Measurements from ENCODE around the gene HIP1. TPM values are rescaled to one million over a fixed set of nuclear protein-coding genes. Genes with fewer than 3 reads are reported as not detected.
A peak's percentile ranks its signal among the peaks of the same experiment; 100 is the strongest.

Gene HIP1
- polyA plus RNA-seq, 3 donors = 4.3 to 14.8 (median 5.3) TPM

DNA sequence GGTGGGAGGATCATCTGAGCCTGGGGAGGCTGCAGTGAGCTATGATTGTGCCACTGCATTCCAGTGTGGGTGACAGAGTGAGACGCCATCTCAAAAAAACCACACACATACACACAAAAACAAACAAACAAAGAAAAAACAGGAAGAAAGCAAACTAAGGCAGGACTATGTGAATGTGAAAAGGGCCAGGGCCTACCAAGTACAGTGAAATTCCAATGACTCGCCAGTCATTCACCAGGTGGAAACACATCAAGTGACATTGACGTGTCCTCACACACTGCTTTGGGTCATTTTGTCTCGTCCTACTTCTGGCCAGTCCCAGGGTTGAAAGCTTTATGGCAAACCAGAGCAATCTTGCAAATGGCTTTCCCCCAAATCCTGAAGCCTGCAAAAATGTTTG lies 79.9 kb downstream of the HIP1 start:
- Histone ChIP-seq H4K20me1 (ENCODE audit: insufficient read depth, low read length) (no peaks in the 10 kb centered on the region), H3K9me3 (replicated peaks in 1 of 2; ENCODE audit: control insufficient read depth in 1 of 2, insufficient read depth in 1 of 2, low read length in 2 of 2) (no peaks in the 10 kb centered on the region), H3K4me3 (replicated peaks in 1 of 3; ENCODE audit: low read depth in 2 of 3, low read length in 3 of 3) (no peak overlapping the region), H3K27ac (ENCODE audit: low read depth in 1 of 2, low read length in 2 of 2) (no peak overlapping the region), H3K9ac (ENCODE audit: insufficient read depth, low read length, poor library complexity, severe bottlenecking) (no peak overlapping the region), H2AFZ (ENCODE audit: insufficient read depth, low read depth, low read length, poor library complexity, severe bottlenecking) (no peak overlapping the region), H3K4me1 (ENCODE audit: control insufficient read depth in 1 of 2, insufficient read depth in 2 of 2, low read length in 2 of 2) (no peaks in the 10 kb centered on the region), H3K4me2 (replicated peaks; ENCODE audit: extremely low read depth, low read length, poor library complexity, severe bottlenecking) (no peak overlapping the region), H3K79me2 (ENCODE audit: insufficient read depth, low read length) (no peaks in the 10 kb centered on the region), H3K36me3 (replicated peaks in 1 of 2; ENCODE audit: control insufficient read depth in 1 of 2, insufficient read depth in 2 of 2, low read length in 2 of 2) (no peaks in the 10 kb centered on the region), H3K27me3 (ENCODE audit: control insufficient read depth in 2 of 2, insufficient read depth in 2 of 2, low read length in 2 of 2) (no peaks in the 10 kb centered on the region)
- no peak for DNase-seq
- intact Hi-C loops (cut with micrococcal nuclease) = no loop called here
- TF ChIP-seq, protein P1, sequence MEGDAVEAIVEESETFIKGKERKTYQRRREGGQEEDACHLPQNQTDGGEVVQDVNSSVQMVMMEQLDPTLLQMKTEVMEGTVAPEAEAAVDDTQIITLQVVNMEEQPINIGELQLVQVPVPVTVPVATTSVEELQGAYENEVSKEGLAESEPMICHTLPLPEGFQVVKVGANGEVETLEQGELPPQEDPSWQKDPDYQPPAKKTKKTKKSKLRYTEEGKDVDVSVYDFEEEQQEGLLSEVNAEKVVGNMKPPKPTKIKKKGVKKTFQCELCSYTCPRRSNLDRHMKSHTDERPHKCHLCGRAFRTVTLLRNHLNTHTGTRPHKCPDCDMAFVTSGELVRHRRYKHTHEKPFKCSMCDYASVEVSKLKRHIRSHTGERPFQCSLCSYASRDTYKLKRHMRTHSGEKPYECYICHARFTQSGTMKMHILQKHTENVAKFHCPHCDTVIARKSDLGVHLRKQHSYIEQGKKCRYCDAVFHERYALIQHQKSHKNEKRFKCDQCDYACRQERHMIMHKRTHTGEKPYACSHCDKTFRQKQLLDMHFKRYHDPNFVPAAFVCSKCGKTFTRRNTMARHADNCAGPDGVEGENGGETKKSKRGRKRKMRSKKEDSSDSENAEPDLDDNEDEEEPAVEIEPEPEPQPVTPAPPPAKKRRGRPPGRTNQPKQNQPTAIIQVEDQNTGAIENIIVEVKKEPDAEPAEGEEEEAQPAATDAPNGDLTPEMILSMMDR (IDR thresholded peaks at IDR 0.05) = no peak
- peaks cover 3 to 4% of the 10 kb centered on the region in 2 donors for H3K36me3 Mint-ChIP-seq
- H3K4me3 Mint-ChIP-seq = no peak overlapping the region
- no peaks in the 10 kb centered on the region for H3K4me1 Mint-ChIP-seq
- peak overlapping the region in 1 of 7 donors; percentile 51 for H3K27ac Mint-ChIP-seq
- no peaks in the 10 kb centered on the region for H3K9me3 Mint-ChIP-seq
- peaks cover 0 to 1% (median 0%) of the 10 kb centered on the region in 3 donors for H3K27me3 Mint-ChIP-seq (ENCODE audit: low read depth in 3 of 3)
- WGBS (ENCODE audit: insufficient coverage) = 97% methylated on average over 3 of the region's 4 CpGs

DNA sequence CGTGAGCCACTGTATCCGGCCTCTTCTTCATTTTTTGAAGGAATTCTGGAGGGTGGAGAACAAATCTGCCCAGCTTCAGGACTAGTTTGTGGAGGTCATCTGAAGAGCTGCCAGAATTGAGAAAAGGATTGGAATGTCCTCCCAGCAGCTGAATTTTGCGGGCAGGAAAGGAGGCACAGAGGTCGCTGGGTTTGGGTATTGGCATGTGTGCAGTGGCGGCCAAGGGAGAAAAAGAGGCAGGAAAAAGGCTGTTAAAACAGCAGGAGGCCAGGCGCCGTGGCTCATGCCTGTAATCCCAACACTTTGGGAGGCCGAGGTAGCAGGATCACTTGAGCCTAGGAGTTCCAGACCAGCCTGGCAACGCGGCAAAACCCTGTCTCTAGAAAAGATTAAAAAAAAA lies 80.4 kb downstream of the HIP1 start:
- no peaks in the 10 kb centered on the region for H3K4me1 ChIP-seq (ENCODE audit: control insufficient read depth in 1 of 2, insufficient read depth in 2 of 2, low read length in 2 of 2)
- no peak overlapping the region for H3K9ac ChIP-seq (ENCODE audit: insufficient read depth, low read length, poor library complexity, severe bottlenecking)
- H3K4me3 ChIP-seq (replicated peaks in 1 of 3; ENCODE audit: low read depth in 2 of 3, low read length in 3 of 3) = no peak overlapping the region
- no peaks in the 10 kb centered on the region for H3K79me2 ChIP-seq (ENCODE audit: insufficient read depth, low read length)
- H3K36me3 Mint-ChIP-seq = peaks cover 3 to 4% of the 10 kb centered on the region in 2 donors
- no peaks in the 10 kb centered on the region for H3K36me3 ChIP-seq (replicated peaks in 1 of 2; ENCODE audit: control insufficient read depth in 1 of 2, insufficient read depth in 2 of 2, low read length in 2 of 2)
- no peak overlapping the region for H3K4me2 ChIP-seq (replicated peaks; ENCODE audit: extremely low read depth, low read length, poor library complexity, severe bottlenecking)
- TF ChIP-seq, protein P1 (IDR thresholded peaks at IDR 0.05) = no peak
- H3K27me3 ChIP-seq (ENCODE audit: control insufficient read depth in 2 of 2, insufficient read depth in 2 of 2, low read length in 2 of 2) = no peaks in the 10 kb centered on the region
- no peak for DNase-seq
- H3K4me3 Mint-ChIP-seq = no peak overlapping the region
- H4K20me1 ChIP-seq (ENCODE audit: insufficient read depth, low read length) = no peaks in the 10 kb centered on the region
- WGBS (ENCODE audit: insufficient coverage) = 85% methylated on average over 4 of the region's 10 CpGs
- H3K9me3 Mint-ChIP-seq = no peaks in the 10 kb centered on the region
- H2AFZ ChIP-seq (ENCODE audit: insufficient read depth, low read depth, low read length, poor library complexity, severe bottlenecking) = no peak overlapping the region
- H3K27ac ChIP-seq (ENCODE audit: low read depth in 1 of 2, low read length in 2 of 2) = no peak overlapping the region
- intact Hi-C loops (cut with micrococcal nuclease) = no loop called here
- no peaks in the 10 kb centered on the region for H3K9me3 ChIP-seq (replicated peaks in 1 of 2; ENCODE audit: control insufficient read depth in 1 of 2, insufficient read depth in 1 of 2, low read length in 2 of 2)
- no peaks in the 10 kb centered on the region for H3K4me1 Mint-ChIP-seq
- H3K27me3 Mint-ChIP-seq (ENCODE audit: low read depth in 3 of 3) = peaks cover 0 to 1% (median 0%) of the 10 kb centered on the region in 3 donors
- no peak overlapping the region for H3K27ac Mint-ChIP-seq
